Retinal pigment epithelial cell (primary cell): ENCODE data around the gene UNC79.

Experiments
- DNase-seq: peaks from one replicate; pipeline ENCODE4 v3.0.0-alpha.2; 2010; ENCODE audit warnings: low read depth
- H3K4me3 ChIP-seq: 2 replicates; pipeline ENCODE4 v1.5.1; 2011; ENCODE audit warnings: mild to moderate bottlenecking, low read length, control low read depth, moderate library complexity
- TF ChIP-seq, protein P1 (sequence below): conservative IDR thresholded peaks from 2 replicates; pipeline ENCODE4 v1.5.1; 2011; ENCODE audit warnings: low read depth, low read length, control low read depth, inconsistent platforms

Gene UNC79

DNA sequence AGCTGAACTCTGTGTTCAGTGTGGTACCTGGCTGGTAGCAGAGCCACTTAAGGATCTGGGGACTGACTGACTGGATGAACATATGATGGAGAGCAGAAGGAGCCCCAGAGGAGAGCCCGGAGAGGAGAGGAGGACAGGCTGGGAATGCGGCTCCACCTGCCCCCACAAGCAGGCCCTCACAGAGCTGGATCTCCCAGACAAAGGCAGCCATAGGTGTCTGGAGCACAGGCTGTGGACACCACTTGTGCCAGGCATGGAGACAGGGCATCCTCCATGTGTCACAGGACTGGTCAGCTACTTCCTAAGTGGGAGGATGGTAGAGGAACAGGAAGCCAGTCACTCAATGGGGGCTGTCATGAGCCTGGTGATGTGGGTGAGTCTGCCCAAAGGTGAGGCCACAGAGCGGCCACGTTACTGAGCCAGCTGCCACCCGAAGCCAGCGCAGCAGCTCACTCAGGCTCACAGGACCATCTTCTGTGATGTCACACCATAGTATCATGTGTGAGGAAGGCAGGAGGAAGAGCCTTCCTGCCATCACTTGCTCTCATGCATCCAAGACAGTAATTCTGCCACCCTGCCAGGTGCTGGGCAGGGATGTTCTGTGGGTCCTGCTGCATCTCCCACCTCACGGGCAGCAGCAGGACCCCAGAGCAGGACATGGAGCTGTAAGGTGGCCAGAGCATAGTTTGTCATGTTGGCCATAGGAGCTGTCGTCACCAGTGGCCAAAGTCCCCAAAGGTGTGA, 285.4 kb downstream of the UNC79 start:
- TF ChIP-seq, protein P1, sequence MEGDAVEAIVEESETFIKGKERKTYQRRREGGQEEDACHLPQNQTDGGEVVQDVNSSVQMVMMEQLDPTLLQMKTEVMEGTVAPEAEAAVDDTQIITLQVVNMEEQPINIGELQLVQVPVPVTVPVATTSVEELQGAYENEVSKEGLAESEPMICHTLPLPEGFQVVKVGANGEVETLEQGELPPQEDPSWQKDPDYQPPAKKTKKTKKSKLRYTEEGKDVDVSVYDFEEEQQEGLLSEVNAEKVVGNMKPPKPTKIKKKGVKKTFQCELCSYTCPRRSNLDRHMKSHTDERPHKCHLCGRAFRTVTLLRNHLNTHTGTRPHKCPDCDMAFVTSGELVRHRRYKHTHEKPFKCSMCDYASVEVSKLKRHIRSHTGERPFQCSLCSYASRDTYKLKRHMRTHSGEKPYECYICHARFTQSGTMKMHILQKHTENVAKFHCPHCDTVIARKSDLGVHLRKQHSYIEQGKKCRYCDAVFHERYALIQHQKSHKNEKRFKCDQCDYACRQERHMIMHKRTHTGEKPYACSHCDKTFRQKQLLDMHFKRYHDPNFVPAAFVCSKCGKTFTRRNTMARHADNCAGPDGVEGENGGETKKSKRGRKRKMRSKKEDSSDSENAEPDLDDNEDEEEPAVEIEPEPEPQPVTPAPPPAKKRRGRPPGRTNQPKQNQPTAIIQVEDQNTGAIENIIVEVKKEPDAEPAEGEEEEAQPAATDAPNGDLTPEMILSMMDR: no peak
- no peak overlapping the region for H3K4me3 ChIP-seq
- no peak for DNase-seq

DNA sequence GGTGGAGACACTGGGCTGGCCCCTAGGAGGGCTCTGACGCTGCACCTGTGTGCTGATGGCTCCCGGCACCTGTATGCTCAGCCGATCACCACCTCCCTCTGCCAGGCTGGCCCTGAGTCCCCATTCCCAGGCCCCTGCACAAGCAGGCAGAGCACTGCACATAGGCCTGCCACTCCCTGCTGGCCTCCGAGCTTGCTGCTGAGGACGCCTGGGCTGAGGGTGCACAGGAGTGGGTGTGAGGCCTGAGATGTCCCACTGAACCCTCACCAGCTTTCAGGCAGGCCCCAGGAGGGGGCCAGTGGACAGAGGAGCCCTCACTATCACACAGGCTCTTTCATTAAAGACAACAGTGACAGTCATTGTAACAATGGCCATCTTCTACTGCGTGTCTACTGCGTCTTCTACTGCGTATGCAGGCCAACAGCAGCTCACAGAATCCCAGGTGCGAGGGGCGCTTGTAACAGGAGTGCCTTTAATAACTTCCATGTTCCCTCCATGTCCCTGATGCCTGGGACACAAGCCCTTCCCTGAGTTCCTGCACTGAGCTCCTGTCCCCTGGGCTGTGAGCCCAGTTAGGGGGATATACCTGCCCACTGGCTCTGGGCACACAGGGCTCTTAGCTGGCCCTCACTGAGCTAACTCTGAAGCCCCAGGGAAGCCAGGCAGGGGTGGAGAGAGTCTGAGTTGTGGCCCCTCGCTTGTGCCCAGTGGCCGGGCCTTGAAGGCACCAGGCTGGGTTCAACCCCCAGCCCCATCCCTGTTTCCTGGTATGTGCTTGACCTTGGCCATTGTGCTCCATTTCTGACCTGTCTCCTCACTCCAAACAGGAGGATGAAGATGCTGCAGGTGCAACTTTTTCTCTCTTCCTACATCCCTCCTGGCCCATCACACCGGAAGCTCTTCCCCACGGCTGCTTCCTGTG, 286.3 kb downstream of the UNC79 start:
- no peak overlapping the region for H3K4me3 ChIP-seq
- TF ChIP-seq, protein P1: no peak
- no peak for DNase-seq

DNA sequence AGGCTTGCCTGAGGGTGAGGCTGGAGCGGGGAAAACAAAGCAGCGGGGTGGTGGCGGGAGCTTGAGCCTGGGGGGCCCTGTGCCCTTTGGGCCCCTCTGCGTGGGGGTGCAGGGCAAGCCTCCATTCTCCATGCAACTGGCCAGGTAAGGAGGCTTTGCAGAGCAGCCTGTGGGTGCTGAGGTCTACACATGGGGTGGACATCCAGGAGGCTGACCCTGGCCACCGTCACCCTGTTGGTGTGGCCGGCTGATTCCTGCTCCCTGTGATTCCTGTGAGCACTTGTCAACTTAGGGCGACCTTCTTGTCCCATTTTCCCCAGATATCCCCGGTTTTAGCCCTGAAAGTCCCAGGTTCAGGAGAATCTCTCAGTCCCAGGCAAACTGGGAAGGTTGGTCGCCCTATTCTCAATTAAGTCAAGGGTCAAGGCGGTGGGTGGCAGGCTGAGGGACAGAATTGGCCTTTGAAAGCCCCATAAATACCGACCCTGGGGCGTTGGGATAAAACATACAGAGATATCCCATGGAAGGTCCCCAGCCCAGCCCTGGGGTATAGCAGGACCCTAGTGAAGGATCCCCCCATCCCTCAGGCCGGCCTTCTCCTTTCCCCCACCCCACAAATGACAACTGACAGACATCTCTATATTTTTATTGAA, 287.1 kb downstream of the UNC79 start:
- TF ChIP-seq, protein P1: no peak
- no peak overlapping the region for H3K4me3 ChIP-seq

DNA sequence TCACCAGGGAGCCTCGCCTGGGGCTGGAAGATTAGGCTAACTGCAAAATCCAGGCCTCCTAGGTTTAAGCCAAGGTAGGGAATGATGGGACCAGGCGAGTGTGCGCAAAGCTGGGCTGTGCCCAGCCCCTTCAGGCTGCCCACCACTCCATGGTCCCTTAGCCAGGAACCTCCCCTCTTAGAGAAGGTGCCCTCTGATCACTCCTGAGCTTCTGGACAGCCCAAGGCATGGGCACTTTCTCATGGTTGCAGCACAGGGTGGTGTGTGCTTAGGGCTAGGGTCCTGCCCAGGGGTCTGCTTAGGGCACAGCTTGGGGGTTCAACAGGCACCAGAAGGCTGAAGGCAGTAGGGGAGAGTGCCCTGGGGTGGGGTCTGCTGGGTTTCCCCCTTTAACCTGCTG, 288.5 kb downstream of the UNC79 start:
- H3K4me3 ChIP-seq: no peak overlapping the region
- DNase-seq: no peak

More for the DNA sequence above, 287.1 kb downstream of the UNC79 start:
- no peak for DNase-seq

DNA sequence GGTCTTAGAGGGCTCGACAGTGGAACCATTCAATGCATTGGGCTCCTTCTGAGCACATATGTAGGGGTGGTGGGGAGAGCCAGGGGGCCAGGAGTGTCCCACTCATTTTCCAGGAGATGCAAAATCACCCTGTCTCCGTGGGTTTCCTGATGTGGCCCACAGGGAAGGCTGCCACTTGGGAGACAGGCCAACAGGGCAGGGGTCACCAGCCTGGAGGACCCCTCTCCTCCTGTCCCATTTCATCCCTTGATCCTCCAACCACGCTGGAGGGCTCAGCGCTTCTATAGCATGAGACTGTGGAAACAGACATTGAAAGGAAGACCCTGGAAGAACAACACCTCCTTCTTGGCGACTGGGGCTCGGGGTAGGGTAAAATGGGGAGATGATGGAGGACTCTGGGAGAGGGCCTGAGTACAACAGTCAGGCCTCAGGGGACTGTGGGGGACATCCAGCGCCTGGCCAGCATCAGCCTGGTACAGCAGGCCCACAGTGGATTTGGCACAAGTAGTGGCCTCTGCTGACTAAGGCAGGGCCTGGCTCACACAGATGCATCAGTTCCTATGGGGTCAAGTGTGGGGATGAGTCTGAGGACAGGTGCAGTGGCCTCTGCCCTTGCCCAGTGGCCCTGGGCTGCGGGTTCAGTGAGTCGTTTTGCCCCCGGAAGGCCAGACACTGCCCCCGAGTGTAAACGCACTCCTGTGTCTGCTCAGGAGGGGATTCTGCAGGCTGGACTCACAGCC, 289.5 kb downstream of the UNC79 start:
- DNase-seq: no peak
- TF ChIP-seq, protein P1: no peak
- H3K4me3 ChIP-seq: no peak overlapping the region

More for the DNA sequence above, 288.5 kb downstream of the UNC79 start:
- TF ChIP-seq, protein P1: no peak

DNA sequence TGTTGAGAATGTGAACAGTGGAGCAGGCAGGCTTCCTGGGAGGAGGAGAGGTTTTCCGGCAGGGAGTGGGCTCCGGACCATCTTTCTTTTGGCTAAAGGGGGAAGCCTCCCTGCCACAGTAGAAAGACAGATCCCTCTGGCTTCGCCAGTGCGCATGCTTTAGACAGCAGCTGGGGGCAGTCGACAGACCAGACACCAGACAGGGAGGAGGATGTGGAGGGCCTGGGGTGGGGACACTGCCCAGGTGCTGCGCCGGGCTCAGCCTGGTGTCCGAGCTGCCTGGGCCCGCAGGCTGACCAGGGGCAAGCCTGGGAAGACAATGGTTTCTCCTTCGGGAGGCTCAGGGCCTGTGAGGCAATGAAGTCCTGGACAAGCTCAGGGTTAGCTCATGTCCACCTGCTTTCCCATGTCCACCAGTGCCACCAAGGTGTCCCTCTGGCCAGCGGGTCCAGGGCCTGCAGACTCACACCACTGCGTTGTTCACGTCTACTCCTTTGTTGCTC, 290.3 kb downstream of the UNC79 start:
- H3K4me3 ChIP-seq: no peak overlapping the region
- TF ChIP-seq, protein P1: no peak
- no peak for DNase-seq
